Measurements from ENCODE around the gene EIF4E1B. TPM values are rescaled to one million over a fixed set of nuclear protein-coding genes. Genes with fewer than 3 reads are reported as not detected.
A peak's percentile ranks its signal among the peaks of the same experiment; 100 is the strongest.

Gene EIF4E1B
- total and polyA plus RNA-seq, 12 donors: not detected

- no peak for ATAC-seq
Observed at GRCh38 chr5:176673651-176674583, 43.4 kb downstream of the EIF4E1B start.

GRCh38 chr5:176674799-176675198, 44.3 kb downstream of the EIF4E1B start:
- intact Hi-C loops (cut with DNase I): loop anchor here in 1 of 10 donors (5.0 kb wide), 1 partner anchor 283 kb away; no protein-coding TSS in a partner anchor
- Histone ChIP-seq H3K4me3 (no peak overlapping the region), H3K27ac (no peak overlapping the region), H3K9me3 (no peaks in the 10 kb centered on the region), H3K36me3 (no peaks in the 10 kb centered on the region), H3K4me1 (peaks cover 0 to 38% (median 32%) of the 10 kb centered on the region in 9 donors), H3K27me3 (peaks cover 0 to 47% (median 27%) of the 10 kb centered on the region in 7 donors)
- no peak for DNase-seq
- no peak for TF ChIP-seq CTCF (IDR thresholded peaks at IDR 0.05)
- 91 to 94% methylated on average over 17 of the region's 17 CpGs for WGBS, 2 donors
- ATAC-seq: no peak

More at GRCh38 chr5:176673651-176674583, 43.4 kb downstream of the EIF4E1B start:
- DNase-seq: no peak
- TF ChIP-seq CTCF (IDR thresholded peaks at IDR 0.05): no peak
- Histone ChIP-seq H3K4me1 (peaks cover 0 to 35% (median 24%) of the 10 kb centered on the region in 9 donors), H3K27me3 (peaks cover 0 to 46% (median 22%) of the 10 kb centered on the region in 7 donors), H3K27ac (no peak overlapping the region), H3K4me3 (no peak overlapping the region), H3K9me3 (no peaks in the 10 kb centered on the region), H3K36me3 (no peaks in the 10 kb centered on the region)
- 88 to 91% methylated on average over 18 of the region's 18 CpGs for WGBS, 2 donors
- intact Hi-C loops (cut with DNase I): no loop called here

- WGBS, 2 donors: 60 to 61% methylated on average over 19 of the region's 19 CpGs
- ATAC-seq (no peak), DNase-seq (no peak)
Observed at GRCh38 chr5:176675676-176676360, 45.3 kb downstream of the EIF4E1B start.

More at GRCh38 chr5:176675676-176676360, 45.3 kb downstream of the EIF4E1B start:
- H3K4me3 ChIP-seq: no peak overlapping the region
- no peaks in the 10 kb centered on the region for H3K9me3 ChIP-seq
- H3K36me3 ChIP-seq: no peaks in the 10 kb centered on the region
- intact Hi-C loops (cut with DNase I): loop anchor here in 1 of 10 donors (5.0 kb wide), 1 partner anchor 281 kb away; no protein-coding TSS in a partner anchor
- H3K27ac ChIP-seq: no peak overlapping the region
- TF ChIP-seq CTCF (IDR thresholded peaks at IDR 0.05): peak in 8 of 9 donors; percentile 12 to 51 (median 34)
- peaks cover 0 to 45% (median 38%) of the 10 kb centered on the region in 9 donors for H3K4me1 ChIP-seq
- H3K27me3 ChIP-seq: peaks cover 0 to 47% (median 28%) of the 10 kb centered on the region in 7 donors

Measured in heart right ventricle (tissue), 16 donors.